Measurements from ENCODE around the gene CKB.
"Not testable (repeated sequence)": the region's sequence is repeated elsewhere in the genome, so short reads cannot be mapped to it uniquely, and the experiment has no call there.

Gene CKB

DNA sequence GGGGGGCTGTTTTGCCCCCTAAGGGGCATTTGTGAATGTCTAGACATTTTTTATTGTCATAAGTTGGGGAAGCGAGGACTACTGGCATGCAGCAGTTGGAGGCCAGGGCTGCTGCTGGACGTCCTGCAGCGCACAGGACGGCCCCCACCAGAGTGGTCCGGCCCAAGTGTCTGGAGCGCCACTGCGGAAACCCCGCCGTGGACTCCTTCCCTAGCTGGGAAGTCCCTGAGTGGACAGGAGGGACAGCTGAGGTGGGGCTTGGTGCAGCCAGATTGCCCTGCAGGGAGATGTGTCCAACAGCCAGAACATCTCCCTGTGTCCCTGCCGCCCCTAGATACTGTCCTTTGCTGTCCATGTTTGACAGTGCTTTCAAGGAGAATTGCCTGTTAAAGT lies 5.5 kb downstream of the CKB start:
- DNase-seq, result no peak
- TF ChIP-seq CTCF (IDR thresholded peaks at IDR 0.05; ENCODE audit: low read depth, low read length), result no peak
- Histone ChIP-seq H3K4me1 (peaks cover 28% of the 10 kb centered on the region), H3K27me3 (peaks cover under 1% of the 10 kb centered on the region; the same call in 1 of the 2 replicates), H3K4me3 (ENCODE audit: low read depth, low read length) (no peak overlapping the region), H3K36me3 (peaks cover 26% of the 10 kb centered on the region), H3K9me3 (no peaks in the 10 kb centered on the region)

- DNase-seq, result no peak
- Histone ChIP-seq H3K36me3 (peaks cover 27% of the 10 kb centered on the region), H3K4me1 (peaks cover 28% of the 10 kb centered on the region), H3K27me3 (no peaks in the 10 kb centered on the region), H3K9me3 (no peaks in the 10 kb centered on the region), H3K4me3 (ENCODE audit: low read depth, low read length) (no peak overlapping the region)
- no peak for TF ChIP-seq CTCF (IDR thresholded peaks at IDR 0.05; ENCODE audit: low read depth, low read length)
Observed at GRCh38 chr14:103516426-103517173, 6.0 kb downstream of the CKB start.

GRCh38 chr14:103514596-103515421 lies 7.8 kb downstream of the CKB start:
- no peak for DNase-seq
- H3K27me3 ChIP-seq, result no peaks in the 10 kb centered on the region

GRCh38 chr14:103512701-103513611 lies 9.7 kb downstream of the CKB start:
- DNase-seq, result peak; percentile 71
- no peak for TF ChIP-seq CTCF (IDR thresholded peaks at IDR 0.05; ENCODE audit: low read depth, low read length)
- H3K4me1 ChIP-seq, result peaks cover 4% of the 10 kb centered on the region; the same call in 1 of the 2 replicates
- no peaks in the 10 kb centered on the region for H3K9me3 ChIP-seq
- H3K27me3 ChIP-seq, result no peaks in the 10 kb centered on the region
- H3K36me3 ChIP-seq, result peaks cover 16% of the 10 kb centered on the region
- H3K4me3 ChIP-seq (ENCODE audit: low read depth, low read length), result no peak overlapping the region

More at GRCh38 chr14:103514596-103515421, 7.8 kb downstream of the CKB start:
- Histone ChIP-seq H3K36me3 (peaks cover 19% of the 10 kb centered on the region), H3K4me1 (peaks cover 15% of the 10 kb centered on the region), H3K9me3 (no peaks in the 10 kb centered on the region), H3K4me3 (ENCODE audit: low read depth, low read length) (no peak overlapping the region)
- no peak for TF ChIP-seq CTCF (IDR thresholded peaks at IDR 0.05; ENCODE audit: low read depth, low read length)

DNA sequence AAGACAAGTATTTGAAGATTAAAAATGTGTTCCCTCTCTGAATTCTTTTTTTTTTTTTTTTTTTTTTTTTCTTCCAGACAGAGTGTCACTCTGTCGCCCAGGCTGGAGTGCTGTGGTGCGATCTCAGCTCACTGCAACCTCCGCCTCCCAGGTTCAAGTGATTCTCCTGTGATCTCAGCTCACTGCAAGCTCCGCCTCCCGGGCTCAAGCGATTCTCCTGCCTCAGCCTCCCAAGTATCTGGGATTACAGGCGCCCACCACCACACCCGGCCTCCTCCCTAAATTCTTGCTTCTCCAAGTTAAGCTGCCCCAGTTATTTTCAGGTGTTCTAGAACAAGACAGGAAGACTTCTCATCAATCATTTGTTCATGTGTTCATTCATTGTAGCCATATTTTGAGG lies 10.4 kb downstream of the CKB start:
- not testable (repeated sequence) for H3K4me3 ChIP-seq (ENCODE audit: low read depth, low read length); DNase-seq; H3K27me3 ChIP-seq; H3K4me1 ChIP-seq; H3K9me3 ChIP-seq
- peaks cover 20% of the 10 kb centered on the region for H3K36me3 ChIP-seq
